ENCODE results near the gene NPTX1.

DNA sequence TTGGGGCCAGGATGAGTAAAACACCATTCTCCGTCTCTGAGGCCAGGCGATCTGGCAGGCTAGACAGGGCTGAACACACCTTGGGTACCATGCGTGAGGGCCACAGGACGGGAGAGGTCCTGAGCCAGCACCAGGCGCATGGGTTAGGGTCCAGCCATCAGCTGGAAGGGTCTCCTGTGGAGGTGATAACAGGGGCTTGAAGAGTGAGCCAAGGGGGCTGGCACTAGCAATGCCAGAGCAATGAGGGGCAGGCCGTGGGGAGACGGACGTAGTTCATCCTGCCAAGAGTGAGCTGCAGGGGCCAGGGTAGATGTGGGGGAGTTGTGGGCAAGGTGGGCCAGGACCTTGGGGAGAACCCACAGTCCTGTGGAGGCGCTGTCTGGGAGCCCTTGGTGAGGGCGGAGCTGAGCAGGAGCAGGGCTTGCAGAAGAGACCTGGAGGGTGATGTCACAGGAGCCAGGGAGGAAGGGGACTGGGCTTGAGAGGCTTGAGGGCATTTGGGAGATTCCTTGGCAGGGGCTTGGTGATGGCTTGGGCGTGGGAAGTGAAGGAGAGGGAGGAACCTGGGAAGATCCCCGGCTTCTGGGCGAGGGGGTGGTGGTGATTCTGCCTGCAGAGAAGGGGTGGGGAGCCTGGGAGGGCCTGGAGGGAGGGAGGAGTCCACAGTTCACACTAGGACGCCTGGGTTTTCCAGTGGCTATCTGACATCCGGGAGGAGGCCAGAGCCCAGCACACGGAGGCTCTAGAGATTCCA lies 6.3 kb upstream of the NPTX1 start:
- TF ChIP-seq POLR2AphosphoS5 (IDR thresholded peaks at IDR 0.05; ENCODE audit: low read depth, low read length), result no peak
- no peak for TF ChIP-seq POLR2A (IDR thresholded peaks at IDR 0.05; ENCODE audit: low read depth, low read length)

Data from GM12892 (cell line).